NCI-H82 treated with DMSO at 0.1 percent for 48 hours (cell line): ENCODE results near the gene HSPA1B.
A peak's percentile ranks its signal among the peaks of the same experiment; 100 is the strongest.
"Not testable (repeated sequence)": the region's sequence is repeated elsewhere in the genome, so short reads cannot be mapped to it uniquely, and the experiment has no call there.

Experiments used
- DNase-seq: peaks from one replicate; lab custom pipeline; 2025; ENCODE audit not compliant: unreplicated experiment; lab: John Stamatoyannopoulos, UW

HSPA1B gene

DNA sequence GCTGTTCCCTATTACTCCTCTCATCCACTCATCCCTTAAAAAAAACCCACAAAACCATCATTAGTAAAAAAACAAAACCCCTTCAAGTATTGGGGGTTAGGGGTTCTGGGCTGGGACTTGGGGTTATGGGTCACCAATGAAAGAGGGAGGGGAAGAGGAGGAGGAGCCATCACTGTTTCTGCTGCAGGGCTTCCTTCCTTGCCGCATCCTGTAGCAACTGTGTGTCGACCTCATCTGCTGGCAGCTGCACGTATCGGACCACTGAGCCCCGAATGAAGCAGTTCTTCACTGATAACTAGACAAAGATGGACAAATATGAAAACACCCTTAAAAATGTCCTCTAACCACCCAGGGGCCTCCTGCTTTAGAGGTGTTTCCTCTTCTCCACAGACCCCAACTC is 29.9 kb upstream of the HSPA1B start:
- no peak for DNase-seq

DNA sequence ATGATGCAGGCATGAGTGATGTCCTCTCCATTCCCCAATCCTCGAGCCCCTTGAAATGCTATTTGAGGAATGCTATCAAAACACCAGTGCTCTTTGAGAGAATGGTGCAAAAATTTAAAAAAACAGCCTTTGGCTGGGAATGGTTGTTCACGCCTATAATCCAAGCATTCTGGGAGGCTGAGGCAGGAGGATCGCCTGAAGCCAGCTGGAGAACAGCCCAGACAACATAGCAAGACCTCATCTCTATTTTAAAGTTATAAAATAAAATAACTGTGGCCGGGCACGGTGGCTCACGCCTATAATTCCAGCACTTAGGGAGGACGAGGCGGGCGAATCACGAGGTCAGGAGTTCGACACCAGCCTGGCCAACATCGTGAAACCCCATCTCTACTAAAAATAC is 27.8 kb upstream of the HSPA1B start:
- DNase-seq: no peak

DNA sequence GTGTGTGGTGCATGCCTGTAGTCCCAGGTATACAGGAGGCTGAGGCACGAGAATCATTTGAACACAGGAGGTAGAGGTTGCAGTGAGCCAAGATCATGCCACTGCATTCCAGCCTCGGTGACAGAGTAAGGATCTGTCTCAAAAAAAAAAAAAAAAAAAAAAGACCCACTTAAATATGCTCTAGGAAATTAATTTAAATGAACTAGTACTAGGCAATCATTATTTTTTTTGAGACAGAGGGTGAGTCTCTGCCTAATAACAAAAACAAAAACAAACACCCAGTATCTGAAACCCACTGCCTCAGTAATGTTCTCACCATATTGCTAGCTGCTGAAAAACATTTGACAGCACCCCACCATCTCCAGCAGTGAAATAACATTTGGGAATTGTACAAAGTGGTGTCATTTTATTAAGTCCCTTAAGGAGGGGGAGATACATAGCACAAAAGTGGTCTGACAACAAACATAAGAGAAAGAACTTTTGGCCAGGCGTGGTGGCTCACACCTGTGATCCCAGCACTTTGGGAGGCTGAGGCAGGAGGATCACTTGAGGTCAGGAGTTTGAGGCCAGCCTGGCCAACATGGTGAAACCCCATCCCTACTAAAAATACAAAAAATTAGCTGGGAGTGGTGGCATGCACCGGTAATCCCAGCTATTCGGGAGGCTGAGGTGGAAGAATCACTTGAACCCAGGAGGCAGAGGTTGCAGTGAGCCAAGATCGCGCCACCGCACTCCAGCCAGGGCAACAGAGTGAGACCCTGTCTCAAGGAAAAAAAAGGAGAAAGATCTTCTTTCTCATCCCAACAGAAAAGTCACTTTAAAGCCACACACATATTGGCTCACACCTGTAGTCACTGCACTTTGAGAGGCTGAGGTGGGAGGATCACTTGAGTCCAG is 26.3 kb upstream of the HSPA1B start:
- not testable (repeated sequence) for DNase-seq

DNA sequence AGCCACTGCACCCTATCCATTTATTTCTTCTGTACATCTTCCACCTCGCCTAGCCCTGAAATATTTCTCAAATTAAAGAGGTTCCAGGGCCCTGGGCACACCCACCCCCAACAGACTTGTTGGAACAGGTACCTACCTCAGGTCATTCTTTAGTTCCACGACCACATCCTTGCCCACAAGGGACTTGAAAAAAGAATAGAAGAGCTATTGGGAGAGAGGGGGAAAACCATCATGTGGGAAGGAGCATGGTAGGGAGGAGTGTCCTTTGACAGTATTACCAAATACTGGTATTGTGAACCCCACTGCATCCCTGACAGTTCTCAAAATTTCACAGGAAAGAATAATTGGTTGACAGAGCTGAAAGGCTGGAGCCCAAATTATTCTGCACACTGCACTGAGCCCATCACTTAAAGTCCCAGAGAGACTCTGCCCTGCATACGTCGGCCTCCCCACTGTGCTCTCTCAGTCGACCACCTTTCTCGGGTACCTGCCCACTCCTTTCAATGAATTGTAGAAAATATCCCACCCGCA is 21.5 kb upstream of the HSPA1B start:
- no peak for DNase-seq

DNA sequence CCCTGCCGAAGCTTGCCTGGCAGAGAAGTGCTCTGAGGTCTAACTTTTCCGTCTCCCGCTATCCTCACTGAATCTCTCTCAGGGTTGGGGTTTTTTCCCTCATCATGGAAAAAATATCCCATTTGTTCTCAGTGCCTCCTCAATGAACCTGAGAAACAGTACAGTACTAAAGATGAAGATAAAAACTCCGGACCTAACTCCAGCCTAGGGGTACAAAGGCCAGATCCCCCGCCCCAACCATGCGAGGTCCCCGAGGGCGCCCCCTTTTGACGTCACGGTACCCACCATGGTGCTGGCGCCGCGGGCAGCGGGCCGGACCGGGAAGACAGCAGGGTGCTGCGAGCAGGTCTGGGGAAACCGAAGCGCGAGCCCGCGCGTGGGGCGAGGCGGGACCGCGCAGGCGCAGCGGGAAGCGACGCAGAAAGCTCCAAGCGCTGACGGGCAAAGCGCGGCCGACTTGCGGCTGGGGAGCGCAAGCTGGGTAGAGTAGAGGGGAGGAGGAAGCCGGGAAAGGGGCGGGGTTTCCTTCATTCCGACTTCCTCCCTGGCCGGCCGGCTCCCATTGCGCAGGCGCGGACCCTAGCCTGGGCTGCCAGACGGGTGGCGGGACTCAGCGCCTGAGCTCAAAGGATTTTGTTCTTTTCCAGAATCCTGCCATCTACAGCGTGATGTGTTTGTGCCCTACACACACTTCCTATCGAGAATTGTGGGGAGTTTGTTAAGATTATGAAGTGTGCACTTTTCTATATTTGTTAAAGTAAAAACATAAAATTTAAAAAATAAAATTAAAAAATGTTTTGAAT is 20.9 kb upstream of the HSPA1B start, which contains the start of gene LSM2:
TSS of gene LSM2 (minus strand) at position 497 of the 803 bp plus-strand sequence. CDS start at position 288, 209 bp downstream.
- peak; percentile 92 for DNase-seq

DNA sequence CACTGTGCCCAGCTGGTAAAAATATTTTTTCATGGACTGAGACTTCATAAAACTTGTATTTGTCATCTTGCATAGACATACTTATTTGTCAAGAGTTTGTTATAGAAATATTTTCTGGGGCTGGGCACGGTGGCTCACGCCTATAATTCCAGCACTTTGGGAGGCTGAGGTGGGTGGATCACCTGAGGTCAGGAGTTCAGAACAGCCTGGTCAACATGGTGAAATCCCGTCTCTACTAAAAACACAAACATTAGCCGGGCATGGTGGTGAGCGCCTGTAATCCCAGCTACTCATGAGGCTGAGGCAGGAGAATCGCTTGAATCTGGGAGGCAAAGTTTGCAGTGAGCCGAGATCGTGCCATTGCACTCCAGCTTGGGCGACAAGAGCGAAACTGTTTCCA is 18.9 kb upstream of the HSPA1B start:
- not testable (repeated sequence) for DNase-seq

DNA sequence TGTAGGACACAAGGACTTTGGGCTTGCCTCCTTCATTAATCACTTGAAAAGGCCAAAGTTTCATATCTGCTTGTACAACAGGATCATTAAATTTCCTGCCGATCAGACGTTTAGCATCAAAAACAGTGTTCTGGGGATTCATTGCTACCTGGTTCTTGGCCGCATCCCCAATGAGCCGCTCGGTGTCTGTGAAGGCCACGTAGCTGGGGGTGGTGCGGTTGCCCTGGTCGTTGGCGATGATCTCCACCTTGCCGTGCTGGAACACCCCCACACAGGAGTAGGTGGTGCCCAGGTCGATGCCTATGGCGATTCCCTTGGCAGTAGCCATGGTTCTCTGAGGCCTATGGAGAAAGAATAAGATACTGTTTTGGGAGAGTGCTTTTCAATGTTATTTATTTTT is 15.9 kb upstream of the HSPA1B start:
- no peak for DNase-seq

DNA sequence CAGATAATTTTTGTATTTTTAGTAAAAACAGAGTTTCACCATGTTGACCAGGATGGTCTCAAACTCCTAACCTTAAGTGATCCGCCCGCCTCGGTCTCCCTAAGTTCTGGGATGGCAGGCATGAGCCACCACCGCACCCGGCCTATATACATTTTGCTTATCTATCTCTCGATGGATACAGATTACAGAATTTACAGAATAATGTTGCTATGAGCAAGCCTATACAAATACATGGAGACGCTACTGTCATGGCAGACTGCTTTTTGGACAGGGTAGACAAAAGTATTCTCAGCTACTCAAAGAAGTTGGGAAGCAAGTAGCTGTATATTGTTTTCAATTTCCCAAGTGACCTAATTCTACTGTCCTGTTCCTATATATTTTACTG is 14.1 kb upstream of the HSPA1B start:
- no peak for DNase-seq

DNA sequence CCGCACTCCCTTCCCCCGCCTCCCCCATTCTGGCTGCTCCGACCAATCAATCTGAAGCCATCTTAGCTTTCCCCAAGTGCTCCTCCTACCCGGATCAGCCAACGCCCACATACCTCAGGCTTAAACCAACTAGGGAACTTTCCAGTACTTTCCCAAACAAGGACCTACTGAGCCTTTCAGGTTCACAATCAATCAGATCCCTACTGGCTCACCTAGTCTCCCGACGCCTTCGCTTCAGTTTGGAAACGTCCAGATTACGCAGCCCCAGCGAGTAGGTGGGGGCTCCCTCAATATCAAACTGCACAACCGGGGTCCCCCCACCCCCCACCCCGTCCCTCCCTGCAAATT is 12.9 kb upstream of the HSPA1B start:
- peak; percentile 98 for DNase-seq

DNA sequence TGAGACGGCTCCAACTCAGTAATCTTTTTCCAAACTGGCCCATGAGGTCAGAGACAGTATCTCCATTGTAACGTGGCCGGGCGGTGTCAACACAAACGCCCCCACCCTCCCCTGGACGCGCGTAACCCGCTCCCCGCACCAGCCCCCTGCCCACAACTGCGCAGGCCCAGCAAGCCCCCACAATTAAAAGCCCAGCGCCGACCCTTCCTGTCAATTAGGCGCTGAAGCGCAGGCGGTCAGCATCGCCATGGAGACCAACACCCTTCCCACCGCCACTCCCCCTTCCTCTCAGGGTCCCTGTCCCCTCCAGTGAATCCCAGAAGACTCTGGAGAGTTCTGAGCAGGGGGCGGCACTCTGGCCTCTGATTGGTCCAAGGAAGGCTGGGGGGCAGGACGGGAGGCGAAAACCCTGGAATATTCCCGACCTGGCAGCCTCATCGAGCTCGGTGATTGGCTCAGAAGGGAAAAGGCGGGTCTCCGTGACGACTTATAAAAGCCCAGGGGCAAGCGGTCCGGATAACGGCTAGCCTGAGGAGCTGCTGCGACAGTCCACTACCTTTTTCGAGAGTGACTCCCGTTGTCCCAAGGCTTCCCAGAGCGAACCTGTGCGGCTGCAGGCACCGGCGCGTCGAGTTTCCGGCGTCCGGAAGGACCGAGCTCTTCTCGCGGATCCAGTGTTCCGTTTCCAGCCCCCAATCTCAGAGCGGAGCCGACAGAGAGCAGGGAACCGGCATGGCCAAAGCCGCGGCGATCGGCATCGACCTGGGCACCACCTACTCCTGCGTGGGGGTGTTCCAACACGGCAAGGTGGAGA is 12.3 kb upstream of the HSPA1B start, which contains the start of the genes HSPA1A and HSPA1L:
TSS of gene HSPA1A (plus strand) at position 519 of the 814 bp plus-strand sequence. CDS start at position 733, 214 bp downstream.
TSS of gene HSPA1L (minus strand) at position 259 of the 814 bp plus-strand sequence. CDS start 3,311 bp downstream, outside the sequence.
- peak; percentile 96 for DNase-seq

DNA sequence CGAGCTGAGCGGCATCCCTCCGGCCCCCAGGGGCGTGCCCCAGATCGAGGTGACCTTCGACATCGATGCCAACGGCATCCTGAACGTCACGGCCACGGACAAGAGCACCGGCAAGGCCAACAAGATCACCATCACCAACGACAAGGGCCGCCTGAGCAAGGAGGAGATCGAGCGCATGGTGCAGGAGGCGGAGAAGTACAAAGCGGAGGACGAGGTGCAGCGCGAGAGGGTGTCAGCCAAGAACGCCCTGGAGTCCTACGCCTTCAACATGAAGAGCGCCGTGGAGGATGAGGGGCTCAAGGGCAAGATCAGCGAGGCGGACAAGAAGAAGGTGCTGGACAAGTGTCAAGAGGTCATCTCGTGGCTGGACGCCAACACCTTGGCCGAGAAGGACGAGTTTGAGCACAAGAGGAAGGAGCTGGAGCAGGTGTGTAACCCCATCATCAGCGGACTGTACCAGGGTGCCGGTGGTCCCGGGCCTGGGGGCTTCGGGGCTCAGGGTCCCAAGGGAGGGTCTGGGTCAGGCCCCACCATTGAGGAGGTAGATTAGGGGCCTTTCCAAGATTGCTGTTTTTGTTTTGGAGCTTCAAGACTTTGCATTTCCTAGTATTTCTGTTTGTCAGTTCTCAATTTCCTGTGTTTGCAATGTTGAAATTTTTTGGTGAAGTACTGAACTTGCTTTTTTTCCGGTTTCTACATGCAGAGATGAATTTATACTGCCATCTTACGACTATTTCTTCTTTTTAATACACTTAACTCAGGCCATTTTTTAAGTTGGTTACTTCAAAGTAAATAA is 10.2 kb upstream of the HSPA1B start:
- not testable (repeated sequence) for DNase-seq

DNA sequence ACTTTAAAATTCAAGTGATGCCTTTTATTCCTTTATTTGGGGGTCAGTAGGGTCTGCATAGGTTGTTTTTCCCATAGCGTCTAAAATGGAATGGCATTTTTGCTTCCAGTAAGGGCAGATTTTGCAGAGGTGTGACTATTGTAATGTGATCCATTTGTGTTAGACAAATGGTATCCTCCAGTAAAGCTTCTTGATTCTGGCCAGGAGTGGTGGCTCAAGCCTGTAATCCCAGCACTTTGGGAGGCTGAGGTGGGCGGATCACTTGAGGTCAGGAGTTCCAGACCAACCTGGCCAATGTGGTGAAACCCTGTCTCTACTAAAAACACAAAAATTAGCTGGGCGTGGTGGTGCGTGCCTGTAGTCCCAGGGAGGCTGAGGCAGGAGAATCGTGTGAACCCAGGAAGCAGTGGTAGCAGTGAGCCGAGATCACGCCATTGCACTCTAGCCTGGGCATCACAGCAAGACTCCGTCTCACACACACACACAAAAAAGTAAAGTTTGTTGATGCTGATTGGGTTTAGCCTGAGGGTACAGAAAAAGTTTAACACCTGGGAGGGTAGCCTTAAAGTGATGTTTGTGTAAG is 9.5 kb upstream of the HSPA1B start:
- DNase-seq: not testable (repeated sequence)

DNA sequence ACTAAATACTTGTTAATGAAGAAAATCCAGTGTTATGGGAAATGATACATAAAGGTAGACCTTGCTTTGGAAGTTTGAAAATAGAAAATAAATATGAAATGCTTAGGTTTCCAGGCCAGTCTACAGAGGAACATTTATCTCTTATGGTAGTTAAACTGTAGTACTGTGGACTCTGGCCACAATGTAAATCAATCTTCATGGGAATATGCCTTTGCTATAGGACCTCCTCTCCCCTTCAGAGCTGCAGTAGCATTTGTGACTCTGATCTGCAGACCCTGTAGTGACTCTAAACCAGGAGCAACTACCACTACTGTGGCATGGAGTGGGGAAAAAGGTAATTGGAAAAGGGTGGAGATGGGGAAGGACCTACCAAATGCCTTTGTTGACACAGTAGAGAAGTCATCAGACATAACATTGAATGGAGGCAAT is 7.7 kb upstream of the HSPA1B start:
- DNase-seq: no peak

DNA sequence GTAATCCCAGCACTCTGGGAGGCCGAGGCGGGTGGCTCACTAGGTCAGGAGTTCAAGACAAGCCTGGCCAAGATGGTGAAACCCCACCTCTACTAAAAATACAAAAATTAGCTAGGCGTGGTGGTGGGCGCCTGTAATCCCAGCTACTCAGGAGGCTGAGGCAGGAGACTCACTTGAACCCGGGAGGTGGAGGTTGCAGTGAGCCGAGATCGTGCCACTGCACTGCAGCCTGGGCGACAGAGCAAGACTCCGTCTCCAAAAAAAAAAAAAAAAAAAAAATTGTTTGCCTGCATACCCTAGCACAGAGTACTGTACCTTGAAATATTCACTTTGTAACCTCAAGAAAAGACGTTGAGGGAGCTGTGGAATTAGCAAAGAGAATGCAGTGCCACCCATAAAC is 7.1 kb upstream of the HSPA1B start:
- DNase-seq: not testable (repeated sequence)

DNA sequence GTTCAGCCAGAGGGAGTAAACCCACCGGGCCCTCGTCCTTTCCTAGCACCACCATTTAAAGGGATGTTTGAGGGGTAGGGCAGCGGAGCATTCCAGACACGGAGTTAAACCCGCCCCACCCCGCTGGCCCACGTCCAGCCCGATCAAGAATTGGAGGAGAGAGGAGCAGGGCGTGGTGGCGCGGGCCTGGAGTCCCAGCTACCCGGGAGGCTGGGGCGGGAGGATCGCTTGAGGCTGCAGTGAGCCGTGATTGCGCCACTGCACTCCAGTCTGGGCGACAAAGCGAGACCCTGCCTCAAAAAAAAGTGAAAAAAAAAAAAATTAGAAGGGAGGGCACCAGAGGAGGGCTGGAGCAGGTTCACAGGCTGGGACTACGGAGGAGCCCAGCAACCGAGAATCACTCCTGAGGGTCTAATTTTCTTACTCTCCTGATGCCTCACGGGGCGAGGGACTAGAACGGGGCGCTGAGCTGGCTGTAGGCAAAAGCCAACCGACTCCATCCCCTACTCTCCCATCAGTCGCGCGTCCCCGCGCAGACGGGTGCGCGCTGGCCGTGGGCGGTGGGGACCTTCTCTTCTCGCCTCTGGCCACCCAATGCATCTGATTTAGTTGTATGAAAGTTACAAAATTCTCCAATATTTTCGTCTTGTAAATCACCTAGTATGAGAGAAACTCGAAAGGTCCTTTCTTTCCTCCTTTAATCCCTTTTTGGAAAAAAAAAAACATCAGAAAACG is 6.1 kb upstream of the HSPA1B start:
- peak; percentile 42 for DNase-seq

DNA sequence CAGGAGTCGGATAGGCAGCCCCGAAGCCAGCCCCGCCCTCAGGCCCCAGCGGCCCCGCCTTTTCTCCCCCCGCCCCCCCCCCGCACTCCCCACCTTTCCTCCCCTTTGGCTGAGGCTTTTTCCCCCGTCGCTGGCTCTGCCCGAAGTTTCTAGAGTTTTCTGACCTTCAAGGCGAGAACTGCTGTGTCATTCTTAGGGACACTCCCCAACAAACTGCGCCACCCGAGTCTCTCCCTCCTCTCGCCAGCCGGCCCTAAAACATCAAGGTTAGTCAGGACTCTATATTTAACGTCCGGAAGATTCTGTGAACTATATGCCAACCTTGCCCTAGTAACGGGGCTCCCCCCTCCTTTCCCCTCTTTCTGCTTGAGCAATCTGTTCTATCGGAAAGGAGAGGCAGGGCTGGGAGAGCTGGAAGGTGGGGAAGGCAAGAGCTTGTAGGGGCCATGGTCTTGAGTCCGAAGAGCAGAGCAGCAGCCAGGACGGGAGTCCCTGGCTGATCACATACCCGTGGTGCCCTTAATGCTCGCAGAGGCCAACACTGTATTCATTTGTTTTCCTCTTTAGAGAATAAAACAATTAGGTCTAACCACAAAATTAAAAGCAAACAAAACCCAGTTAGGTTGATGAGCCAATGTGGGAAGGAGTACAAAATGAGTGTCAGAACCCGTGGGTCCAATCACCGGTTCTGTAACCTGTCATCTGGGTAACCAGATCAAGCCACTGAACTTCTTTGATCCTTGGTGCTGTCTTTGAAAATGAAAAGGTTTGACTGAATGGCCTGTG is 5.3 kb upstream of the HSPA1B start:
- no peak for DNase-seq

DNA sequence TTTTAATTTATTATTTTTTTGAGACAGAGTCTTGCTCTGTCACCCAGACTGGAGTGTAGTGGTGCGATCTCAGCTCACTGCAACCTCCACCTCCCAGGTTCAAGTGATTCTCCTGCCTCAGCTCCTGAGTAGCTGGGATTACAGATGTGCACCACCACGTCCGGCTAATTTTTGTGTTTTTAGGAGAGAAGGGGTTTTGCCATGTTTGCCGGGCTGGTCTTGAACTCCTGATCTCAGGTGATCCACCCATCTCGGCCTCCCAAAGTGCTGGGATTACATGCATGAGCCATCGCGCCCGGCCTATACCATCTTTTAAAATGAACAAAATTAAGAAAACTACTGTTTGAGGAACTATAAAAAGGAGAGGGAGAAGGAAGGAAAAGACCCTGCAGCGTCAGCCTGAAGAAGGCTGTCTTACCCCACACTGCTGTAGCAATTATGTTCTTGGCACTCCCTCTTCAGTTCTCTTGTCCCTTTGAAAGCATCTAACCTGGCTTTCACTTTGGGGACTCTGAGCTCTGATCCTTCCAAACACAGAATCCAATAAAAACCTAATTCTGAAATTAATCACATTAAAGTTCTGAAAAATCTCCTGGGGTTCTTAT is 3.8 kb upstream of the HSPA1B start:
- not testable (repeated sequence) for DNase-seq

DNA sequence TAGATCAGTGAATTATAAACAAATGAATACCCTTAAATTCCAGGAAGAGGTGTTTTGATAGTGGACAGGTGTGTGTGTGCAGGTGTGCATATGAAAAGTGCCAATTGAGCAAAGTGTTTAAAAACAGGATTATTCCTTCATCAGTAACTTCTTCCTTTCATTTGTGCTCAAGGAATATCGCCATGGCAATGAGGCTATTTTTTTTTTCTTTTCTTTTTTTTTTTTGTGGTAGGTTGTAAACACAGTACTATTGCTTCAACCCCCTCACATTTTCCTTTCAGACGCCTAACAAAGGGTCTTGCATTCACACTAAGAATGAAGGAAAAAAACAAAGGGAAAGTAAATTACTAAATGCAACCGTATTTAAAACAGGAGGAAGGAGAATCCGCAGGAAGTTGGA is 2.0 kb upstream of the HSPA1B start:
- no peak for DNase-seq
